GM18867 (cell line): ENCODE data around the gene HYCC1.
"Not testable (repeated sequence)": the region's sequence is repeated elsewhere in the genome, so short reads cannot be mapped to it uniquely, and the experiment has no call there.

Experiments used
- ATAC-seq: cut with Tn5 transposase; IDR thresholded peaks from one replicate; pipeline ENCODE4 v1.9.1; 2021; ENCODE audit warnings: mild to moderate bottlenecking, moderate library complexity; ENCODE audit not compliant: unreplicated experiment

The HYCC1 gene

DNA sequence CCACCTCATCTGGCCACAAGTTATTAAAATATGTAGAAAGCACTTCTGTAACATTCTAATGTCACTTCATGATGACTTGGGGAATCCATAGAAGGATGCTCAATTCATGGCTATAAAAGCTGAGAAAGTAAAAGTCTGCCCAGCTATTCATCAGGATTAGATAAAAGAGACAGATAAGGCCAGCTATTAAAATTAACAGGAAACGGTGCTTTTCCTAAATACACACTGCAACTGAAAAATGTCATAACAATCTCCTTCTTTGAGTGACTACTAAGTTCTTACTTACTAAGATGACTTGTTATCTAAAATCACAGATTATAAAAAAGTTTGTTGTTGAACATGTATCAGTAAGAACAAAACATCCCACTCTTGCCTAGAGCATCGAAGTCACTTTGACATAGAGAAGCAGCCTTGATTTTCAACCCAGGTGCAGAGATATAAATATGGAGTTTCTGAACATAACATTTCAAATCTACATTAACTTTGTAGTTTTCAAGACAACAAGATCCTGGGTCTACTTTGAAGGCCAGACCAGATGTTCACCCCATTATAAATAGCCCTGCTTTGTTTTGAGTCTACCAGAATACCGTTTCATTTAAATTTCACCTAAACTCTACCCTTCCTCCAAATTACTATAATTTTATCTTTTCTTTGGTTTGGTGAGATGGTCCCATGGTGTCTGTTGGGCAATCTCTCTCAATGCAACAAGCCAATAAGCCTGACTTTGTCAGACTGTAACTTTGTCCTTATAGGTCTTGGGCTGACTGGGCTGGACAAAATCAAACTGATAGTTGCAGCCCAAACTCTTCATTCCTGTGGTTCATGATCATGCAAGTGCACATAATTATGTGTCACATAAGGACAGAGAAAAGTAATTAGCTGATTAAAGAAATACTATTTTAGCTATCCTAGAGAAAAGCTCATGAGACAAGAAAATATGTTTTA, 24.0 kb downstream of the HYCC1 start:
- ATAC-seq = no peak

DNA sequence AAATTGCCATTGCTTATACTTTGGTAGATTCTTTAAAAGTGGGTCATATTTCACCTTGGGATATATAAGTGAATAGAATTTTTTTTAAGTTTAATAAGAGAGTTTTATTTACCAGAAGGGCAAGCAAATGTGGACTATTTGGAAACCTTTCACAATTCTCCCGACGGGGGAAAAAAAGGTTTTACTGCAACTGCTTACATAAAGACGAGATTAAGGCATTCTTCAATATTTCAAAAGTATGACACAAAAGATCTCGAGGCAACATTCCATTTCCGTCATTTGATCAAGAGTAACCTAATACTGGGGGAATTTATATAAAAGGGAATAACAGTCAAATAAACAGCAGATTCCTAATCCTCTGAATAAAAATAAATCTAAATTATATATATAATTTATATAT, 28.5 kb downstream of the HYCC1 start:
- ATAC-seq = no peak

DNA sequence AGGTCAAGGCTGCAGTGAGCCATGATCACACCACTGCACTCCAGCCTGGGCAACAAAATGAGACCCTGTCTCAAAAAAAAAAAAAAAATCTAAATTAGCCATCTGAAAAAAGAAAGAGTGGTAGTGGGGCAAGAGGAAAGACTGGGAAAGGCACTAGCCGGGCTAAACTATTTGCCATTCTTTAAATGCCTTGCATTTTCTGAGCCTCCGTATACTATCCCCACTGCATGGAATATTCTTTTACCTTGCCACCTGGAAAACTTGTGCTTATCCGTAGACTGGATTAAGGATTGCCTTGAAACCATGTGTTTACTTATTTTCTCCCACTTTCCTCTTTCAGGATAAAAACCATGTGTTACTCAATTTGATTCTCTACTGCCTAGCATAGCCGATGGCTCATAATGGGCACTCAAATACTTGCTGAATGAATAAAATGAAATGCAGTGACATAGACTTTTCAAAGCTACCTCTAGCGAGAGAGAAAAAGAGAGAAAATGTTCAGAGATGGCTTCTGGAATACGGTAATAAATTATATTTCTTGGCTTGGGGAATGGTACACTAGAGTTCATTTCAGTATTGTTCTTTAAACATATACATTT, 30.6 kb downstream of the HYCC1 start:
- ATAC-seq = no peak

- ATAC-seq = no peak
Observed at GRCh38 chr7:22980422-22980821, 33.5 kb downstream of the HYCC1 start.

- no peak for ATAC-seq
Observed at GRCh38 chr7:22979861-22980260, 34.1 kb downstream of the HYCC1 start.

DNA sequence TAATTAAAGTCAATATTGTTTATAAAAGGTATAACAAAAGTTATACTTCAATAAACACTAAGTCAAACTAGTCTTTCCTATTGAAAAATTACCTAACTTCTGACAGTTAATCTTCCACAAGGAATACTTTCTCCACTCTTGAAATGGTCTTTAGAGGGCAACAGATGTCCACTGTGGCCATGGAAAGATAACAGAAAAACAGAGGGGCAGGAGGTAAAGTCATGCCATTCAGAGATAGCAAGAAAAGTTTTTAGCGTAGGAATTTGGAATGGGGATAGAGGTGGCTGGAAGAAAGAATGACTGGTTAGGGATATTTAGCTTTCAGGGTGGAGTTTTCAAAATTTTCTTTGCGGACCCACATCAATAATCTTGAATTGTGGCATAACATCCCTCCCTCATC, 34.7 kb downstream of the HYCC1 start:
- ATAC-seq = no peak

DNA sequence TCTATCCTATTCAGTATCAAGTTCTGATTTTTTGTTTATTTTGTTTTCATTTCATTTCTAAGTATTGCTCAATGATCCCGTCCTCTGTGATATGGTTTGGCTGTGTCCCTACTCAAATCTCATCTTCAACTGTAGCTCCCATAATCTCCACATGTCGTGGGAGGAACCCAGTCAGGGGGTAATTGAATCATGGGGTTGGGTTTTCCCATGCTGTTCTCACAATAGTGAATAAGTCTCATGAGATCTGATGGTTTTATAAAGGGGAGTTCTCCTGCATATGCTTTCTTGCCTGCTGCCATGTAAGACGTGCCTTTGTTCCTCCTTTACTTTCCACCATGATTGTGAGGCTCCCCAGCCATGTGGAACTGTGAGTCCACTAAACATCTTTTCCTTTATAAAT, 39.3 kb downstream of the HYCC1 start:
- ATAC-seq = not testable (repeated sequence)

- no peak for ATAC-seq
Observed at GRCh38 chr7:22972207-22972606, 41.7 kb downstream of the HYCC1 start.

- no peak for ATAC-seq
Observed at GRCh38 chr7:22969010-22969431, 44.9 kb downstream of the HYCC1 start.
